HUDEP-2 (cell line): ENCODE results near the gene INAVA.

Experiments used
- DNase-seq, 76 experiments: peaks; one replicate each; lab custom pipeline; 2025; ENCODE audit not compliant: unreplicated experiment in 76 of 76; lab: John Stamatoyannopoulos, UW

Gene INAVA, protein sequence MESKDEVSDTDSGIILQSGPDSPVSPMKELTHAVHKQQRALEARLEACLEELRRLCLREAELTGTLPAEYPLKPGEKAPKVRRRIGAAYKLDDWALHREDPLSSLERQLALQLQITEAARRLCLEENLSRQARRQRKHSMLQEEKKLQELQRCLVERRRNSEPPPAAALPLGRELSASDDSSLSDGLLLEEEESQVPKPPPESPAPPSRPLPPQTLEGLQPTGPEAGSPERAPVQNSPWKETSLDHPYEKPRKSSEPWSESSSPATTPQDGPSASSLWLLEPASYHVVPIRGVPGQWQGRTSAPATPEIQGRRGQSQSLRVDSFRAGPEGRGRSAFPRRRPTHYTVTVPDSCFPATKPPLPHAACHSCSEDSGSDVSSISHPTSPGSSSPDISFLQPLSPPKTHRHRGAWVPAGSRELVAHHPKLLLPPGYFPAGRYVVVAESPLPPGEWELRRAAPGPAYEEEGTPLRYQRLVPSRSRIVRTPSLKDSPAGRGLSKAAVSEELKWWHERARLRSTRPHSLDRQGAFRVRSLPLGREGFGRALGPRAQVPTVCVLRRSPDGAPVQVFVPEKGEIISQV

DNA sequence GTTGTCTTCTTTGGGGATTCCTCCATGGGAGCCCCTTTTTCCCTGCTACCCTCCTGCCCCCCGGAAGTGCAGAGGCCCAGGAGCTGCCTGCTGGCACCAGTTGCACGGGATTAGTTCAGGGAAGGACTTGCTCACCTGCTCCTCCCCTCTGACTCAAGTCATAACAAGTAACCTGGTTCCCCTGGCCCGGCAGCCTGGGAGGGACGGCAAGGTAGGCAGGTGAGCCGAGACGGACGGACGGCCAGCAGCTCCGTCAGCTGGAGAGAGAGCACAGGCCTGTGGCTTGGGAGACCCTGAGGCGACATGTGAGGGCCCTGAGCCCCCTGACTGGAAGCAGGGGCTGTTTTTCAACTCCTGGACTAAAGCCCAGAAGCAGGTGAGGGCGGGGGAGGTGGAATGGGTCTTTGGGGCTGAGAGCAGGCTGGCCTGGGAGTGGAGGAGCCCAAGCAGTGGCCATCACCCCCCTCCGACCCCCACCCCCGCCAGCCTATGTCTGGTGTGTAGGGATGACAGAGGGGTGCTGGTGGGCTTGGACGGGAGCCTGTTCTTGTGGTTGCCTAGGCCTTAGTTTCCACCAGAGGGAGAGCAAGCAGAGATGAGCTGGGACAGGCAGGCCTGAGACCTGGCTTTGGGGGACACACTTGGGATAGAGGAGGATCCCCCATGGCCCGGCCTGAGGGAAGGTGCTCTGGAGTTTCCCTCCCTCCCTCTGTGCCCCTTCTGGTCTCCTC is at the start of gene INAVA:
TSS of gene INAVA (plus strand) at position 189 of the 731 bp plus-strand sequence. CDS start 3,501 bp downstream, outside the sequence.
- no peak for DNase-seq

DNA sequence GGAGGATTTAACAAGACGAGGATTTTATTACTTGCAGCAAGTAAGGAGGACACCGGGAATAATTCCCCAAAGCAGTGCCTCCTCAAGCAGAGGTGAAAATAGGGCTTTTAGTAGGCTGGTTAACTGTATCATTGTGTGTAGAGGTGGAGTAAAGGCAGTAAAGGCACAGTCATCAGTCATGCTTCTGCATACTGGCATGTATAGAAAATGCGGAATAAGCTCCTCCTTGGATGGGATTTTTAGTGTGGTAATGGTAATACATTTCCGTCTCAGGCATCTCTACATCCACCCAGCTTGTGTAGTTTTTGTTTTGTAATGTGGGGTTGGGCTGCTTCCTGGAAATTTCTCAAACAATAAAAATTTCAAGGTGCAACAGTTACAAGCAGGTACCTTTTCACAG is 49.3 kb upstream of the INAVA start:
- DNase-seq, result no peak

DNA sequence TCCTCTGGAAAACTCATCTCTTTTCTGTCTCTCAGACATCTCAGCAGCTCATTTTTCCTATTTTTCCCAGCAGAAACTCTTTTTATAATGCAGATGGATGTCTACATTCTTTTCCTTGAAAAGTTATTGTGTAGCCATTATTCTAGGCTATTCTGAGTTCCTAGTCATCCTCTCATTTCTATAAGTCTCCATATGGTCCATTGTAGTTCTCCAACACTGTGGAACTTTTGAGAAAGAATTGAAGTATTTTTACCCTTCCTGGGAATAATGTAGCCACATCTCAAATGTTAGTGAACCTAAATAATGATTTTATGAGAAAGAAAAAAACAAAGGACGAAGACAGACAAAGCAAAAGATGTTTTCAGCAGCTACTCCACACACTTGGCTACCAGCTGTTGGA is 48.3 kb upstream of the INAVA start:
- no peak for DNase-seq

DNA sequence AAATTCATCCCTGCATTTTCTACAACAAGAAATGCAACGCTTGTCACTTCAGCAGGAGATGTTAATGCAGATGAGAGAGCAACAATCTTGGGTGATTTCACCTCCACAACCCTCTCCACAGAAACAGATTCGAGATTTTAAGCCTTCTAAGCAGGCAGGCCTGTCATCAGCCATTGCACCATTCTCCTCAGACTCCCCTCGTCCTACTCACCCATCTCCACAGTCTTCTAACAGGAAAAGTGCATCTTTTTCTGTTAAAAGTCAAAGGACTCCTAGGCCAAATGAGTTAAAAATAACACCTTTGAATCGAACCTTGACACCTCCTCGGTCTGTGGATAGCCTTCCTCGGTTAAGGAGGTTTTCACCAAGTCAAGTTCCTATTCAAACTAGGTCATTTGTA is 45.3 kb upstream of the INAVA start:
- no peak for DNase-seq

DNA sequence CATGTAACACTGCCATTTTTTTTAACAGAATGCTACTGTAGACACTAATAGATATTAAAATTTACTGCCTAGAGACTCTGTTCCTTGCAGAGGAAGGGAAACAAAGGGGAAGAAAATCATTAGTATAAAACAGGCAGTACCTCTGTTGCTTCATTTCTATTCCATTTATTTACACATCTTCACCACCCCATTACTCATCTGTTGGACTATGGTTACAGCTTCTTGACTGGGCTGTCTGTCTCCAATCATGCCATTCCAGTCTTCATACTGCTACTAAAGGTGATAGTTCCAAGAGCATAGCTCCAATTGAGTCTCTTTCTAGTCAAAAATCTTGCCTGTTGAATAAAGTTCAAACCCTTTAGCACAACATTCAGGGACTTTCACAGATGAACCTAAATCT is 44.1 kb upstream of the INAVA start:
- DNase-seq, result no peak

DNA sequence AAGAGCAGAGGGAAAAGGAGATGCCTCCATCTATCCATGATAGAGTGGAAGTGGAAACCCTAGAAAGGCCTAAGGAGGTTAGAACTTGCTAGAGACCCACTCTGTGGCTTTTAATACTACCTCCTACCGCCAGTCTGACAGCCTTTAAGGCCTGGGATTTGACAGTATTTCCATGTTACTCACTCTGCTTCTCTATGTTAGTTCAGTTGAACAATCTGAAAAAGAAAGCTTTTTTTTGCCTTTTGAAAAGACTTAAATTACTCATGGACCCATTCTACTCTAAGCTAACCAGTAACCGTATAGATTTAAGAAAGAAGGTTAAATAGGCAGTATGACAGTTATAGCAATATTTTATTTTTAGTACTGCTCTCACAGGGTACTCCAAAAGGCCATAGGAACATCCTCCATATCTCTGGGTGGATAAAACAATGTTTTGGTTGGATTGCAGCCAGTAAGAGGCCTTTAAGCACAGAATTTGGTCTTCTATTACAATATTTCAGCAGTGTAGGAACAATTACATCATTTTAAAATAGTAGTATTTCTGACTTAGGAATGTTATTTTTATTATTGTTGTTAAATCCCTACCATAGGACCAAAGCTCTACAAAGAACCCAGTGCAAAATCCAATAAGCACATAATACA is 37.9 kb upstream of the INAVA start:
- no peak for DNase-seq

DNA sequence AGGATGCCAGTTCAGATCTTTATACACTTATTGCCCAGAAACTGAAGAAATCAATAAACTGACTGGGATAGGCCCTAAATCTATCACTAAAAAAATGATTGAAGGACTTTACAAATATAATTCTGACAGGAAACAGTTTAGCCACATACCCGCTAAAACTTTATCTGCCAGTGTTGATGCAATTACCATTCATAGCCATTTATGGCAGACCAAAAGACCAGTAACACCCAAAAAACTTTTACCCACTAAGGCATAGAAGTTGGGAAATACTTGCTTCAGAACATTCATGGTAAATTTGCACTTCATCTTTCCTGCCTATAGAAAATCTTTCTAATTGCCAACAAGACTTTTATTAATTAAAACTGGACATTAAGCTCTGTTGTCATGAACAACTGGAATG is 36.9 kb upstream of the INAVA start:
- DNase-seq, result no peak

DNA sequence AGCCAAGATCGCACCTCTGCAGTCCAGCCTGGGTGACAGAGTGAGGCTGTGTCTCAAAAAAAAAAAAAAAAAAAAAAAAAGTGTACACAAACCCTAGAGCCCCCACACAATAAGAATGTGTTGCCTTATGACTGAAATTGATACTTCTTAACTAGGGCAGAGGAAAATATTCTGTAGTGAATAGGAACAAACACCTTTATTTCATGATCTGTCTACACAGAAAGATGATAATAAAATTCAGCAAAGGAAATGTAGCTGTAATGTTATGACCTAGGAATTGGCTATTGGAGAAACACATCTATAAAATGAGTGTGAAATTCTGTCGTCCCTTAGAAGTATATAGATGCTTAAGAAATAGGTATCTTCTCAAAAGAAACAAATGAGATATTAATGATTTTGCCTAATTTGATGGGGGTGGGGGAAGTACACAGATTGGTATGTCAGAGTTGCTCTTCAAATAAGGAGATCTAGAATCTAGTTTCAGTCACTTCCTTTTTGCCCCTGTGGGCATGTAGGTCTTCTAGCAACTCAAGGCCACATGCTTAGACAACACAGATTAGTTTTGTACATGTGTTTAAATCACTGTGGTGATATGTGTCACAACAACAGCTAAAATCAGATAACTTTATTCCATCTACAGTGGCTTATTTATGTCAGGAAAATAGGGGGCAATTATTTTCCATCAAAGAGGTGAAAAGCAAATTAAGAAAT is 32.6 kb upstream of the INAVA start:
- no peak for DNase-seq

DNA sequence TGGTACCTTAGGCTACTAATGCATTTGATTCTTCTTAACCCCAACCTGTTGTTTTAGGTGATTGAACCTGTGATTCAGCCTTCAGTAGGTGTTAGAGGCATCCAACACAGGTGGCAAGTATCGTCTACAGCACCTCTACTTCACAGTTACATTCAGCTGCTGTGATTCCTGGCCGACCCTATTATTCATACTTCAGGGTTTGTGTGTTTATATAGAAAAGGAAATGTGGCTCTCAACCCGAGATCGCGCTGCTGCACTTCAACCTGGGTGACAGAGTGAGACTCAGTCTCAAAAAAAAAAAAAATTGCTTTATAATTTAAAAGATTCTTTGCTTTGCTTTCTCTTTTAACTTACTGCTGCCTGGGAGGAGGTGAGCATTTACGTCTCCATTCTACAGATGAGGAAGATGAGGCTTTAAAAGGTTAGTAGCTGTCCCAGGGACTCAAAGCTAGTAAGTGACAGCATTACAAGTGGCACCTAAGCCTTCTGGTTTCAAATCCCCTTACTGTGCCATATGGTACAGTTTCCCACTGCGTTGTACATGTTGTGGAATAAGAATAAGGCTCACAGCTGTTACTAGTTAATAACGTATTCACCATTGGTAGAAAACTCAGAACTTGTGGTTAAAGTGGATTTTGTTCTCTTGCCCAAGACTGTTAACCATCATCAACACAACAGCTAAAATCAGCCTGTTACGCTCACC is 31.8 kb upstream of the INAVA start:
- DNase-seq, result no peak

DNA sequence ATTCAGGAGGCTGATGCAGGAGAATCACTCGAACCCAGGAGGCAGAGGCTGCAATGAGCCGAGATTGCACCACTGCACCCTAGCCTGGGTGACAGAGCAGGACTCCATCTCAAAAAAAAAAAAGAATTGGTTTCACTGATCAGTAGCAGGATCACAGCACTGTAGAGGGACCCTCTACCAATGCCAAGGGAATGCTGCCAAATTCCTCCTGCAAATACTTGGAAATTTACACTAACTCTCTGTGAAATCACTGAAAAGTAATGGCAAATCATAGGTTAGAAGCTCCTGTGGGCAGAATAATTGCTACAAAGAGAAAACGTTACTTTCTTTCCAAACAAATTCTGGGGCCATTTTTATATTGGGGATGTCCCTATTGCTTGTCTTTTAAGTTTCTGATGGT is 28.6 kb upstream of the INAVA start:
- DNase-seq, result no peak

DNA sequence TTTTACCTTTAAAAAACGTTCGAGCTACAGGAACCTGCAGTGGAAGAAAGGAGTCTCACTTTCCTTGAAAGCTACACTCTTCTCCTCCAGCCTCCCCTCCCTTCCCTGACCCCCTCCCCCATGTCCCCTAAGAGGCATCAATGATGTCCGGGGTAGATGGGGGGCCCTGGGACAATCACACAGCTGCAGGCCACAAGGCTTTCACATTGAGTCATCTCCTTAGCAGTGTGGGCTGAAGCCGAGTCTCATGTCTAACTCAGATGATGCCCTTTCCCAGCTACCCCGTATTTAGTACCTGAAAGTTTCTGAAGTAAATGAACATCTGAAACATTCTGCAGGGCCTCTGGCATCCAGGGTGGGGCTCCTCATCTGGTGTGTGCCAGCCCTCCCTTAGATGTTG is 28.2 kb upstream of the INAVA start:
- no peak for DNase-seq

DNA sequence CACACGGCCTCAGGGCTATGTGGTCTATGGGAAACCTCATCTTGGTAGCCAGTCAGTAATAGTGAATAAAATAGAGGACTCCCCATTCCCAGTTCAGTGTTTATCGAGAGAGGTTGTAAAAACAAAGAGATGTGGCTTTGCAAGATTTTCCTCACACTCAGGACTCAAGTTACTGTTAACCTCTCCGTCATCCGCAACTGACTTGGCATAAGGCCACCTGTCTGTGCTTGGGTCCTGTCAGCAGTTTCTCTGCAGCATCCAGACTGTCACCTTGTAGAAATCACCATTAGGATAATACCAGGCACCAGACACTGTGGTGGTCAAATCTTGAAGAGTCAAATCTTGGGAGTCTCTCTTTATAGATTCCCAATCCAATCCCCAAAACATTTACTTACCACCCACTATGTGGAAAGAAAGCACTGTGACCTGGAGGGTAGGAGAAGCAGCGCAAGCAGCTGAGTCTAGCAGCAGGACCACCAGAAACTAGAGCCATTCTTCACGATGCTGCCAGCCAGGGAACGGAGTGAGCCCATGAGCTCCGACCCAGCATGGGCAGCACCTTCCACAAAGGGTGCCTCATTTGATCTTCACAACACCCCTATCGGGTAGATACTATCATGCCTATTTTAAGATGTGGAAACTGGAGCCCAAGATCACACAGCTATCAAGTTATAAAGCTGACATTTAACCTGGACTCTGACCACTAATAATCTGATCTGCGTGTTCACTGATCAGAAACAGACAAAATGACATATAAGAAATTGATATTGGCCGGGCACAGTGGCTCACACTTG is 27.5 kb upstream of the INAVA start:
- DNase-seq, result no peak

DNA sequence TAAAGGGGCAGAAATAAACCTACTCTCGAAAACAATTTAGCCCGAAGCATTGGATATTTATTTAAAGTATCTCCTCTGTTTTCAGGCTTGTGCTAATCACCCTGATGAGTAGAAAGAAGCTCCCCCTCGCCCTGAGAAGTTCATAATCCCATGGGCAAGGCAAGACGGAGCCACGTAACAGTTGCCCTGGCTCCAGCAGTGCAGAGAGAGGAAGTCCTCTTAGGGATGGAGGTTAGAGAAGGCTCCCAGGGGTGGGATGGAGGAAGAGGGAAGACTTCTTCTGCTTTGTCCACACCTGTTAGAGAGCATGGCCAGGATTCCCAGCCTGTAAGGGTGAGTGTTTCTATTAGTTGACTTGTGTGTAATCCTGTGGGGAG is 25.3 kb upstream of the INAVA start:
- no peak for DNase-seq

DNA sequence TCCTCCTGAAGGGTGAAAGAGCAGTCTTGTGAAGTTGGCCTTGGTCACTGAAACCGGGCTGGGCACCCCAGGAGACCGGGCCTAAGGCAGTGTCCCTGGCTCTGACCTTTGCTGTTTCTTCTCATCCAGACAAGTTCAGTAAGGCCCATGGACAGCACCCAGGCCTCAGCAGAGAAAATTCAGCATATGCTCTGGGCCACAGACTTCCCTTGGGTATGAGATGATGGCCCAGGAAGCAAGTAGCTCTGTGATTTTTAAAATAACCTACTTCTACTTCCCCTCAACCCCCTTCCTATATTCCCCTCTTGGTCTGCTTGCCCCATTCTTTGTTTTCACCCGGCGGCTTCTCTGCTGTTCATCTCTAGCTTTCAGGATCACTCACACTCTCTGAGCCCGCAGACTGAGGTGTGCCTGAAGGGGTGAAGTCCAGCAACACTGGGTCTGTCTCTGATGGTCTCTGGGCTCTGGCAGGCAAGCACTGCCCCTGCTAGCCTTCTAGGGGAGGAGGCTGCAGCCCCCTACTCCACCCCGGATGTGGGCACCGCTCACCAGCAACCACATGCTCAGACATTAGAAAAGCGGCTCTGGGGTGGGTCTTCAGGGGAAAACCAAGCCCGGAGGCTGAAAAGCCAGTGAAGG is 24.8 kb upstream of the INAVA start:
- no peak for DNase-seq

DNA sequence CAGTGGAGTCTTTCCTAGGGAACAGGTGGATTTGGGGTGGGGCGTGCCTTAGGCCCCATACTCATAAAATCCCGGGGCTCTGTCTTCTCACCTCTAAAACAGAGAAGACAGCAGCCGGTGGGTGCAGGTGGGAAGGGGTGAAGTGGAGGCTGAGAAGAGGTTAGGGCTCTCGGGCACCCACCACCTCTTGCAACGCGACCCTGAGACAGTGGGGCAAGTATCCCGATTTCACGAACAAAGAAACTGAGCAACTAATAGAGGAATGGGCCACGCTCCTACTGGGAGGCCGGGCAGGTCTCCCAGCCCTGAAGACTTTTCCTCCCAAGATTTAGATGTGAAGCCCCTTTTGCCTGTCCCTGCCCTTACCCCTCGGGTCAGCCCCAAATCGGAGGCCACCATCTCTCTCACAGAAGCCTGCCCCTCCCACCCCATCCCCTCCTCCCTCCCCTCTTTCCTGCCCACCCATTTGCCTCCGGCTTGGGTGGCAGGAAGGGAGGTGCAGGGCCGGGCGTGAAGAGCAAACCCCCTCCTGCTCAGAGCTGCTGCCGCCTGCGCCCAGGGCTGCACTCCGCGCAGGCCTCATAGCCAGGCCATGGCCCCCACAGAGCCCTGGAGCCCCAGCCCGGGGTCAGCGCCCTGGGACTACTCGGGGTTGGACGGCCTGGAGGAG is 22.1 kb upstream of the INAVA start, which contains the start of gene GPR25:
TSS of gene GPR25 (plus strand) at position 536 of the 670 bp plus-strand sequence. CDS start at position 593, 57 bp downstream.
- no peak for DNase-seq

DNA sequence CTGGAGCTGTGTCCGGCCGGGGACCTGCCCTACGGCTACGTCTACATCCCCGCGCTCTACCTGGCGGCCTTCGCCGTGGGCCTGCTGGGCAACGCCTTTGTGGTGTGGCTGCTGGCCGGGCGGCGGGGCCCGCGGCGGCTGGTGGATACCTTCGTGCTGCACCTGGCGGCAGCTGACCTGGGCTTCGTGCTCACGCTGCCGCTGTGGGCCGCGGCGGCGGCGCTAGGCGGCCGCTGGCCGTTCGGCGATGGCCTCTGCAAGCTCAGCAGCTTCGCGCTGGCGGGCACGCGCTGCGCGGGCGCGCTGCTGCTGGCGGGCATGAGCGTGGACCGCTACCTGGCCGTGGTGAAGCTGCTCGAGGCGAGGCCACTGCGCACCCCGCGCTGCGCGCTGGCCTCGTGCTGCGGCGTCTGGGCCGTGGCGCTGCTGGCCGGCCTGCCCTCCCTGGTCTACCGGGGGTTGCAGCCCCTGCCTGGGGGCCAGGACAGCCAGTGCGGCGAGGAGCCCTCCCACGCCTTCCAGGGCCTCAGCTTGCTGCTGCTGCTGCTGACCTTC is 21.5 kb upstream of the INAVA start:
- no peak for DNase-seq

DNA sequence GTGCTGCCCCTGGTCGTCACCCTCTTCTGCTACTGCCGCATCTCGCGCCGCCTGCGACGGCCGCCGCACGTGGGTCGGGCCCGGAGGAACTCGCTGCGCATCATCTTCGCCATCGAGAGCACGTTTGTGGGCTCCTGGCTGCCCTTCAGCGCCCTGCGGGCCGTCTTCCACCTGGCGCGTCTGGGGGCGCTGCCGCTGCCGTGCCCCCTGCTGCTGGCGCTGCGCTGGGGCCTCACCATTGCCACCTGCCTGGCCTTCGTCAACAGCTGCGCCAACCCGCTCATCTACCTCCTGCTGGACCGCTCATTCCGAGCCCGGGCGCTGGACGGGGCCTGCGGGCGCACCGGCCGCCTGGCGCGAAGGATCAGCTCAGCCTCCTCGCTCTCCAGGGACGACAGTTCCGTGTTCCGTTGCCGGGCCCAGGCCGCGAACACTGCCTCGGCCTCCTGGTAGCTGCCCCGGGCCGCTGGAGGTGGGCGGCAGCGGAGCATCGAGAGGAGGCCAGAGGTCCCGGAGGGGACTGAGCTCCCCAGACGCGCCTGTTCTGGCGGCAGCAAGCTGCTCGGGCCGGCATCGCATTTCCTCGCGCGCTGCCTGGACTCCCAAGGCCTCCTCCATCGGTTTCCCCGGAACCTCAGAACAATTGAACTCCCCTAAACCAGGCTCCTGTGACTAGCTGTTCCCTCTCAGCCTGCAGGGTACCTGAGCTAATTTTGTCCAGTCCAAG is 20.9 kb upstream of the INAVA start:
- no peak for DNase-seq
